H1 (cell line): ENCODE measurements around the gene ASB4. TPM values are rescaled to one million over a fixed set of nuclear protein-coding genes. Genes with fewer than 3 reads are reported as not detected.

Experiments
- CTCF ChIA-PET: fragments of 300-600 bp; sonication (Branson Sonifier 250); formaldehyde crosslinking; loops from one replicate; lab custom pipeline; 2021; ENCODE audit not compliant: partially characterized antibody; lab: Charles Lee
- POLR2A ChIA-PET: fragments of 300-600 bp; sonication (Branson Sonifier 250); formaldehyde crosslinking; loops from one replicate; lab custom pipeline; 2021; ENCODE audit warnings: inconsistent platforms; ENCODE audit not compliant: partially characterized antibody; lab: Charles Lee
- DNase-seq, 2 experiments: peaks; one replicate each; pipeline versions ENCODE4 v3.0.0 to v3.0.0-alpha.2; 2010 to 2022; ENCODE audit warnings: low spot score in 2 of 2, low read depth in 1 of 2, mixed read lengths in 1 of 2
- FAIRE-seq: peaks from 2 replicates; lab custom pipeline; 2011; peaks lifted over from hg19 to GRCh38; lab: Jason Lieb, UNC
- H2AFZ ChIP-seq: 2 replicates; pipeline ENCODE4 v1.8.1; 2012; ENCODE audit warnings: low read length, inconsistent platforms
- H2AK5ac ChIP-seq: 2 replicates; pipeline ENCODE4 v1.6.1; 2013; ENCODE audit warnings: low read depth, low read length
- H2BK120ac ChIP-seq: replicated peaks from 2 replicates; pipeline ENCODE3; 2013; ENCODE audit warnings: low read depth, low read length, inconsistent platforms
- H2BK12ac ChIP-seq: 2 replicates; pipeline ENCODE4 v1.6.1; 2013; ENCODE audit warnings: low read depth, low read length
- H2BK15ac ChIP-seq: 2 replicates; pipeline ENCODE4 v1.6.1; 2013; ENCODE audit warnings: low read length
- H2BK20ac ChIP-seq: 2 replicates; pipeline ENCODE4 v1.6.1; 2013; ENCODE audit warnings: low read length
- H2BK5ac ChIP-seq: 2 replicates; pipeline ENCODE4 v1.6.1; 2013; ENCODE audit warnings: low read depth, low read length
- H3K14ac ChIP-seq: 2 replicates; pipeline ENCODE4 v1.6.1; 2013; ENCODE audit warnings: inconsistent platforms; ENCODE audit not compliant: insufficient read length
- H3K18ac ChIP-seq: 2 replicates; pipeline ENCODE4 v1.6.1; 2013; ENCODE audit warnings: low read length; ENCODE audit errors: extremely low read depth
- H3K23ac ChIP-seq: 2 replicates; pipeline ENCODE4 v1.6.1; 2013; ENCODE audit warnings: inconsistent platforms; ENCODE audit not compliant: insufficient read length
- H3K23me2 ChIP-seq: 2 replicates; pipeline ENCODE4 v1.6.1; 2013; ENCODE audit warnings: low read depth, low read length
- H3K27ac ChIP-seq: 2 replicates; pipeline ENCODE4 v1.6.1; 2011; ENCODE audit warnings: low read depth, low read length, inconsistent platforms
- H3K27me3 ChIP-seq, 4 experiments: replicated peaks in 1 of 4; 1 replicate in 1 of 4; 2 replicates in 3 of 4; pipeline versions ENCODE4 v1.6.1 to v1.8.1; 2011 to 2013; ENCODE audit warnings: low read length in 3 of 4, mild to moderate bottlenecking in 3 of 4, inconsistent platforms in 2 of 4, mixed read lengths in 2 of 4, moderate library complexity in 1 of 4; ENCODE audit not compliant: control insufficient read depth in 3 of 4, insufficient read depth in 3 of 4; ENCODE audit errors: extremely low read depth in 1 of 4
- H3K36me3 ChIP-seq, 4 experiments: 2 replicates each; pipeline versions ENCODE4 v1.6.1 to v1.8.1; 2011 to 2013; ENCODE audit warnings: mild to moderate bottlenecking in 4 of 4, low read length in 3 of 4, moderate library complexity in 2 of 4, control low read depth in 1 of 4, inconsistent platforms in 1 of 4; ENCODE audit not compliant: insufficient read depth in 4 of 4, control insufficient read depth in 2 of 4
- H3K4ac ChIP-seq: replicated peaks from 2 replicates; pipeline ENCODE3; 2013; ENCODE audit warnings: low read length, low read depth, mixed read lengths, inconsistent platforms; ENCODE audit not compliant: insufficient read length
- H3K4me1 ChIP-seq, 4 experiments: replicated peaks in 1 of 4; 1 replicate in 1 of 4; 2 replicates in 3 of 4; pipeline versions ENCODE4 v1.6.1 to v1.8.1; 2011 to 2013; ENCODE audit warnings: low read length in 3 of 4, inconsistent platforms in 2 of 4, mixed read lengths in 1 of 4; ENCODE audit not compliant: insufficient read depth in 4 of 4, control insufficient read depth in 3 of 4
- H3K4me2 ChIP-seq, 2 experiments: 2 replicates each; pipeline versions ENCODE4 v1.6.1 to v1.8.1; 2011 to 2013; ENCODE audit warnings: low read depth in 2 of 2, low read length in 2 of 2, control low read depth in 1 of 2, inconsistent platforms in 1 of 2, mild to moderate bottlenecking in 1 of 2; ENCODE audit not compliant: insufficient read depth in 1 of 2
- H3K4me3 ChIP-seq, 4 experiments: fragments of 200-600, 300-600 bp in 1 of 4; sonication (generic), shearing (Covaris generic), sonication (Bioruptor Twin) in 1 of 4; 2 replicates each; pipeline versions ENCODE4 v1.5.1 to v1.8.1; 2011 to 2016; ENCODE audit warnings: low read length in 4 of 4, low read depth in 3 of 4, control low read depth in 2 of 4, inconsistent platforms in 2 of 4, mild to moderate bottlenecking in 2 of 4, mixed read lengths in 1 of 4, moderate library complexity in 1 of 4; ENCODE audit not compliant: insufficient read depth in 2 of 4; ENCODE audit errors: extremely low read depth in 1 of 4
- H3K56ac ChIP-seq: replicated peaks from 2 replicates; pipeline ENCODE3; 2013; ENCODE audit warnings: low read depth, mild to moderate bottlenecking, mixed read lengths, low read length, inconsistent platforms; ENCODE audit not compliant: insufficient read length
- H3K79me1 ChIP-seq: 2 replicates; pipeline ENCODE4 v1.6.1; 2013; ENCODE audit warnings: low read depth, low read length, control low read depth
- H3K79me2 ChIP-seq, 2 experiments: 2 replicates each; pipeline versions ENCODE4 v1.6.1 to v1.8.1; 2012 to 2013; ENCODE audit warnings: low read length in 2 of 2, mild to moderate bottlenecking in 2 of 2, inconsistent platforms in 1 of 2; ENCODE audit not compliant: insufficient read depth in 2 of 2, control insufficient read depth in 1 of 2
- H3K9ac ChIP-seq, 4 experiments: replicated peaks in 1 of 4; 1 replicate in 1 of 4; 2 replicates in 3 of 4; pipeline versions ENCODE4 v1.6.1 to v1.8.1; 2011 to 2013; ENCODE audit warnings: low read depth in 3 of 4, low read length in 3 of 4, control low read depth in 2 of 4, mild to moderate bottlenecking in 2 of 4, moderate library complexity in 2 of 4, inconsistent platforms in 1 of 4; ENCODE audit errors: extremely low read depth in 1 of 4
- H3K9me3 ChIP-seq, 2 experiments: 2 replicates each; pipeline versions ENCODE4 v1.6.1 to v1.8.1; 2012 to 2013; ENCODE audit warnings: mild to moderate bottlenecking in 2 of 2, moderate library complexity in 2 of 2, control low read depth in 1 of 2, inconsistent platforms in 1 of 2, low read depth in 1 of 2, low read length in 1 of 2, mixed read lengths in 1 of 2; ENCODE audit not compliant: insufficient read depth in 2 of 2
- H4K20me1 ChIP-seq, 2 experiments: replicated peaks in 1 of 2; 2 replicates each; pipeline versions ENCODE3 to v1.8.1; 2011 to 2013; ENCODE audit warnings: inconsistent platforms in 2 of 2, low read length in 2 of 2, mild to moderate bottlenecking in 1 of 2; ENCODE audit not compliant: insufficient read depth in 2 of 2, control insufficient read depth in 1 of 2
- H4K5ac ChIP-seq: 2 replicates; pipeline ENCODE4 v1.6.1; 2013; ENCODE audit warnings: low read length, low read depth, mixed read lengths, inconsistent platforms; ENCODE audit not compliant: insufficient read length
- H4K8ac ChIP-seq: 2 replicates; pipeline ENCODE4 v1.8.0; 2013; ENCODE audit warnings: mild to moderate bottlenecking, moderate library complexity, low read length, inconsistent platforms; ENCODE audit not compliant: insufficient read depth; ENCODE audit errors: extremely low read depth
- H4K91ac ChIP-seq: replicated peaks from 2 replicates; pipeline ENCODE3; 2013; ENCODE audit warnings: low read length, mixed read lengths, inconsistent platforms; ENCODE audit not compliant: insufficient read length
- ATF3 ChIP-seq: IDR thresholded peaks from 2 replicates; pipeline ENCODE4 v1.6.1; 2011; ENCODE audit warnings: low read depth, mild to moderate bottlenecking, low read length; ENCODE audit not compliant: insufficient read depth
- CBX5 ChIP-seq: fragments of 300-800, 300-1000 bp; sonication (generic); IDR thresholded peaks from 2 replicates; pipeline ENCODE4 v1.7.1; 2016; ENCODE audit warnings: antibody characterized with exemption, low read length, low read depth
- CEBPB ChIP-seq: IDR thresholded peaks from 2 replicates; pipeline ENCODE4 v1.6.1; 2012; ENCODE audit warnings: low read depth, low read length
- CHD1 ChIP-seq: IDR thresholded peaks from 2 replicates; pipeline ENCODE4 v1.6.1; 2012; ENCODE audit warnings: low read depth, low read length, improper control_type of control experiment
- CHD2 ChIP-seq: IDR thresholded peaks from 2 replicates; pipeline ENCODE4 v1.6.1; 2012; ENCODE audit warnings: low read length, improper control_type of control experiment
- CREB1 ChIP-seq: IDR thresholded peaks from 2 replicates; pipeline ENCODE4 v1.6.1; 2012; ENCODE audit warnings: inconsistent platforms
- CTBP2 ChIP-seq: IDR thresholded peaks from 2 replicates; pipeline ENCODE4 v1.7.0; 2011; ENCODE audit warnings: borderline replicate concordance, mild to moderate bottlenecking, moderate library complexity, mixed read lengths, low read length; ENCODE audit not compliant: insufficient read depth, insufficient read length
- EZH2 ChIP-seq: fragments of 200-600 bp; sonication (generic); IDR thresholded peaks from 2 replicates; pipeline ENCODE4 v1.7.1; 2012; ENCODE audit warnings: low read depth, mild to moderate bottlenecking, moderate library complexity, low read length, inconsistent platforms; ENCODE audit not compliant: severe bottlenecking
- HDAC2 ChIP-seq, 2 experiments: fragments of 300-600 bp in 1 of 2; sonication (generic) in 1 of 2; IDR thresholded peaks; 2 replicates each; pipeline ENCODE4 v1.6.1; 2011 to 2012; ENCODE audit warnings: low read depth in 2 of 2, low read length in 2 of 2, mild to moderate bottlenecking in 2 of 2, moderate library complexity in 2 of 2, borderline replicate concordance in 1 of 2, inconsistent platforms in 1 of 2
- NRF1 ChIP-seq: IDR thresholded peaks from 2 replicates; pipeline ENCODE4 v1.6.1; 2011; ENCODE audit warnings: mild to moderate bottlenecking, low read depth, low read length, improper control_type of control experiment
- SAP30 ChIP-seq: fragments of 300-600 bp; sonication (generic); IDR thresholded peaks from 2 replicates; pipeline ENCODE4 v1.7.1; 2012; ENCODE audit warnings: low read length, moderate library complexity, mild to moderate bottlenecking, inconsistent platforms; ENCODE audit not compliant: insufficient read depth, insufficient replicate concordance
- SIN3A ChIP-seq, 2 experiments: IDR thresholded peaks in 1 of 2; conservative IDR thresholded peaks in 1 of 2; 2 replicates each; pipeline ENCODE4 v1.6.1; 2011 to 2012; ENCODE audit warnings: low read length in 2 of 2, improper control_type of control experiment in 1 of 2, low read depth in 1 of 2, mild to moderate bottlenecking in 1 of 2
- SUZ12 ChIP-seq: fragments of 200-600 bp; sonication (generic); IDR thresholded peaks from 2 replicates; pipeline ENCODE4 v1.6.1; 2012; ENCODE audit warnings: mild to moderate bottlenecking, inconsistent platforms, low read length, moderate library complexity, mixed read lengths
- WGBS, 2 experiments: shearing (Covaris generic) in 1 of 2; methylation state at CpG; one replicate each; pipeline versions ENCODE4 v1.1.6 to v1.1.7; 2013 to 2015; ENCODE audit warnings: low lambda C conversion rate in 2 of 2, mixed read lengths in 2 of 2, inconsistent platforms in 1 of 2, low coverage in 1 of 2, missing lambda C conversion rate in 1 of 2; ENCODE audit not compliant: insufficient replicate concordance in 2 of 2, insufficient coverage in 1 of 2, insufficient read length in 1 of 2; ENCODE audit errors: extremely low coverage in 1 of 2, missing lambda C conversion rate in 1 of 2; 5-methylcytosine and 5-hydroxymethylcytosine counted together
- polyA plus RNA-seq, 7 experiments: library from polyadenylated mRNA; depleted of rRNA in 3 of 7; stranded (reverse) in 5 of 7; unstranded in 2 of 7; fragments of >200 nt in 5 of 7; fragments of 200-250 nt in 2 of 7; gene quantifications; 1 replicate in 5 of 7; 2 replicates in 1 of 7; 4 replicates in 1 of 7; pipeline versions ENCODE4 v1.2.1 to v1.2.3, GENCODE V29; 2011 to 2013; ENCODE audit warnings: missing spikeins in 2 of 7, mixed read lengths in 2 of 7
- total RNA-seq: library from RNA; stranded (reverse); fragmentation: NEBNext Ultra II Directional; extraction: Animal tissue kit (Norgen Biotek cat#: 25700); gene quantifications from 2 replicates; pipeline ENCODE4 v1.2.1, GENCODE V29; 2021

Gene ASB4
- total and polyA plus RNA-seq, 2 of the 8 experiments (the other 6 are each of a cell fraction or from before 2014, with no cell fraction given): not detected

DNA sequence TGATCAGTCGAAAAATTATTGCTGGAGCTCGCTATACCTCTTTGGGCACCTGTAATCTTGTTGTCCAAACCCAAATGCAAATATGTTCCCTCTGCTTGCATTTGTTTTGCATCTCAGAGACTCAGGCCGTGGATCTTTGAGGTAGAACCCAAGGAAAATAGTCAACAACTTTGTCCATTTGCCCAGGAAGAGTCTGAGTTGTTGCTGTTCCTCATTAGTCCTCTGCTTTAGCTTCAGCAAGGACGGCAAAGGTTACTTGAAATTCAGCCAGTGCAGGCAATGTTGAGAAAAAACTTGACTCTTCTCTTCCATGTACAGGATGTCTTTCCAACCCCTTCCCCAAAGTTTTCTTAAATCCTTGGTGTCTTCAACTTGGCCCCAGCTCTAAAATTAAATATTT is 64.8 kb downstream of the ASB4 start:
- no peaks in the 10 kb centered on the region for H3K27me3 ChIP-seq
- 89% methylated on average over 4 of the region's 4 CpGs; no CpG with 5 or more reads in 1 of the 2 experiments for WGBS, 2 experiments
- H3K27ac ChIP-seq: no peak overlapping the region
- CTCF ChIA-PET: interaction anchor here (0.9 to 15.7 kb wide), 8 partner anchors 10 to 144 kb away, joined by 3 to 187 read pairs (median 4); no protein-coding TSS in a partner anchor
- no peak overlapping the region for H3K4ac ChIP-seq
- H2AFZ ChIP-seq: no peak overlapping the region
- no peaks in the 10 kb centered on the region for H3K4me1 ChIP-seq
- no peaks in the 10 kb centered on the region for H3K79me2 ChIP-seq
- H3K9ac ChIP-seq: no peak overlapping the region
- H2BK15ac ChIP-seq: no peak overlapping the region
- no peaks in the 10 kb centered on the region for H3K36me3 ChIP-seq
- no peaks in the 10 kb centered on the region for H4K20me1 ChIP-seq
- no peak overlapping the region for H3K4me3 ChIP-seq
- no peak overlapping the region for H3K4me2 ChIP-seq
- H2BK12ac ChIP-seq: no peak overlapping the region
- no peaks in the 10 kb centered on the region for H3K9me3 ChIP-seq
- no peak overlapping the region for H3K56ac ChIP-seq
- no peak overlapping the region for H4K91ac ChIP-seq
- H4K8ac ChIP-seq: no peak overlapping the region
- no peaks in the 10 kb centered on the region for H3K23me2 ChIP-seq
- H2BK5ac ChIP-seq: no peak overlapping the region
- no peak for FAIRE-seq
- H3K79me1 ChIP-seq: no peaks in the 10 kb centered on the region
- H2AK5ac ChIP-seq: no peak overlapping the region
- H4K5ac ChIP-seq: no peak overlapping the region
- POLR2A ChIA-PET: no interaction called here
- no peak overlapping the region for H3K14ac ChIP-seq
- DNase-seq: no peak
- no peak overlapping the region for H2BK120ac ChIP-seq
- no peak overlapping the region for H3K18ac ChIP-seq
- no peak overlapping the region for H2BK20ac ChIP-seq
- H3K23ac ChIP-seq: no peak overlapping the region
- TF ChIP-seq CHD1 (no peak), ATF3 (no peak), CTBP2 (no peak), CREB1 (no peak), HDAC2 (IDR thresholded peaks at IDR 0.05; ENCODE audit: borderline replicate concordance in 1 of 2, low read depth in 2 of 2, low read length in 2 of 2) (no peak), SAP30 (no peak), CBX5 (no peak), SUZ12 (no peak), EZH2 (no peak), CHD2 (no peak), NRF1 (no peak), CEBPB (no peak), SIN3A (conservative IDR thresholded peaks at IDR 0.05 in 1 of 2, IDR thresholded peaks at IDR 0.05 in 1 of 2; ENCODE audit: low read depth in 1 of 2, low read length in 2 of 2) (no peak)
